Gastroesophageal sphincter (tissue), 4 donors: ENCODE measurements around the gene ZHX3. TPM values are rescaled to one million over a fixed set of nuclear protein-coding genes. Genes with fewer than 3 reads are reported as not detected.

Experiments
- ATAC-seq: fragments of 150-250 bp; one replicate; pipeline ENCODE4 v1.9.1; 2016; ENCODE audit warnings: mild to moderate bottlenecking, moderate library complexity
- H3K27ac ChIP-seq, 4 donors: fragments of 200-600 bp; sonication (generic) in 3 of 4; 1 replicate in 3 of 4; 2 replicates in 1 of 4; pipeline ENCODE4 v1.5.1; 2016 to 2019
- H3K27me3 ChIP-seq: fragments of 200-600 bp; sonication (generic); one replicate; pipeline ENCODE4 v1.5.1; 2019
- H3K36me3 ChIP-seq, 2 donors: fragments of 200-600 bp; sonication (generic); one replicate each; pipeline ENCODE4 v1.5.1; 2019; ENCODE audit warnings: control low read depth in 1 of 2
- H3K4me1 ChIP-seq, 3 donors: fragments of 200-600 bp; sonication (generic); 1 replicate in 2 of 3; 2 replicates in 1 of 3; pipeline ENCODE4 v1.5.1; 2016 to 2019; ENCODE audit warnings: control low read depth in 2 of 3
- H3K4me3 ChIP-seq, 2 donors: fragments of 200-600 bp; sonication (generic); one replicate each; pipeline ENCODE4 v1.5.1; 2019; ENCODE audit warnings: mild to moderate bottlenecking in 1 of 2, moderate library complexity in 1 of 2
- H3K9me3 ChIP-seq, 3 donors: fragments of 200-600 bp; sonication (generic); one replicate each; pipeline ENCODE4 v1.5.1; 2017 to 2019; ENCODE audit warnings: control low read depth in 2 of 3
- CTCF ChIP-seq, 4 experiments: fragments of 200-600 bp in 2 of 4; fragments of 450-650 bp in 2 of 4; sonication (generic) in 1 of 4; IDR thresholded peaks; one replicate each; pipeline ENCODE4 v1.5.1; 2017 to 2019; ENCODE audit warnings: antibody characterized with exemption in 4 of 4, mild to moderate bottlenecking in 2 of 4, moderate library complexity in 2 of 4
- EP300 ChIP-seq: sonication (generic); formaldehyde crosslinking; IDR thresholded peaks from one replicate; pipeline ENCODE4 v1.6.1; 2017; ENCODE audit warnings: antibody characterized with exemption, mild to moderate bottlenecking
- POLR2A ChIP-seq, 2 donors: fragments of 450-650 bp; IDR thresholded peaks; one replicate each; pipeline ENCODE4 v1.6.1; 2017; ENCODE audit warnings: antibody characterized with exemption in 2 of 2, mild to moderate bottlenecking in 2 of 2, moderate library complexity in 1 of 2
- POLR2AphosphoS5 ChIP-seq: sonication (generic); formaldehyde crosslinking; IDR thresholded peaks from one replicate; pipeline ENCODE4 v1.6.1; 2017; ENCODE audit warnings: antibody characterized with exemption
- WGBS, 2 donors: methylation state at CpG; one replicate each; pipeline ENCODE4 v1.1.5; 2018; ENCODE audit warnings: low coverage in 1 of 2; 5-methylcytosine and 5-hydroxymethylcytosine counted together
- total RNA-seq, 4 donors: library from RNA; depleted of rRNA; stranded (reverse); fragments of >200 nt; gene quantifications; one replicate each; pipeline ENCODE4 v1.1.0, GENCODE V29; 2016

Gene ZHX3
- total RNA-seq, 4 donors from 2014 or later = 121 to 183 (median 155) TPM

- H3K36me3 ChIP-seq = peaks cover 0 to 98% of the 10 kb centered on the region in 2 donors
- peak overlapping the region in 3 of 4 donors; percentile 14 to 84 (median 48) for H3K27ac ChIP-seq
- no peak for ATAC-seq
- H3K27me3 ChIP-seq = no peaks in the 10 kb centered on the region
- H3K4me3 ChIP-seq = no peak overlapping the region
- 87 to 93% methylated on average over 3 to 5 of the region's 11 CpGs for WGBS, 2 donors
- H3K9me3 ChIP-seq = no peaks in the 10 kb centered on the region
- TF ChIP-seq POLR2AphosphoS5 = no peak
- TF ChIP-seq EP300 = no peak
- no peak for TF ChIP-seq CTCF (IDR thresholded peaks at IDR 0.05)
- TF ChIP-seq POLR2A (IDR thresholded peaks at IDR 0.05) = no peak
- peaks cover 2 to 22% (median 7%) of the 10 kb centered on the region in 3 donors for H3K4me1 ChIP-seq
Observed at GRCh38 chr20:41167481-41168253, 149.9 kb downstream of the ZHX3 start.

GRCh38 chr20:41167118-41167470, 150.4 kb downstream of the ZHX3 start:
- Histone ChIP-seq H3K4me3 (no peak overlapping the region), H3K4me1 (peaks cover 0 to 16% (median 2%) of the 10 kb centered on the region in 3 donors), H3K27me3 (no peaks in the 10 kb centered on the region), H3K36me3 (peaks cover 0 to 98% of the 10 kb centered on the region in 2 donors), H3K9me3 (no peaks in the 10 kb centered on the region), H3K27ac (peak overlapping the region in 3 of 4 donors; percentile 31 to 84 (median 48))
- ATAC-seq = no peak
- 90 to 100% methylated on average over 2 to 3 of the region's 3 CpGs for WGBS, 2 donors
- TF ChIP-seq EP300 (no peak), CTCF (IDR thresholded peaks at IDR 0.05) (no peak), POLR2A (IDR thresholded peaks at IDR 0.05) (no peak), POLR2AphosphoS5 (no peak)

GRCh38 chr20:41166201-41167117, 151.1 kb downstream of the ZHX3 start:
- Histone ChIP-seq H3K4me3 (no peak overlapping the region), H3K9me3 (no peaks in the 10 kb centered on the region), H3K27ac (peak overlapping the region in 3 of 4 donors; percentile 31 to 84 (median 48)), H3K27me3 (no peaks in the 10 kb centered on the region), H3K4me1 (peaks cover 0 to 16% (median 0%) of the 10 kb centered on the region in 3 donors), H3K36me3 (peaks cover 0 to 96% of the 10 kb centered on the region in 2 donors)
- no peak for TF ChIP-seq POLR2A (IDR thresholded peaks at IDR 0.05)
- no peak for TF ChIP-seq EP300
- TF ChIP-seq POLR2AphosphoS5 = no peak
- TF ChIP-seq CTCF (IDR thresholded peaks at IDR 0.05) = no peak
- WGBS, 2 donors = 86 to 90% methylated on average over 8 to 10 of the region's 27 CpGs
- no peak for ATAC-seq

GRCh38 chr20:41165001-41165882, 152.3 kb downstream of the ZHX3 start:
- H3K27me3 ChIP-seq = no peaks in the 10 kb centered on the region
- H3K4me1 ChIP-seq = peaks cover 0 to 14% (median 0%) of the 10 kb centered on the region in 3 donors
- no peak for TF ChIP-seq CTCF (IDR thresholded peaks at IDR 0.05)
- no peak for TF ChIP-seq EP300
- TF ChIP-seq POLR2AphosphoS5 = no peak
- TF ChIP-seq POLR2A (IDR thresholded peaks at IDR 0.05) = no peak
- H3K36me3 ChIP-seq = peaks cover 0 to 98% of the 10 kb centered on the region in 2 donors
- no peak for ATAC-seq
- 87 to 94% methylated on average over 15 to 16 of the region's 24 CpGs for WGBS, 2 donors
- H3K4me3 ChIP-seq = no peak overlapping the region
- H3K27ac ChIP-seq = no peak overlapping the region
- H3K9me3 ChIP-seq = no peaks in the 10 kb centered on the region
